Heart left ventricle (tissue), 13 donors: ENCODE results near the gene APOA5.
"Not testable (repeated sequence)": the region's sequence is repeated elsewhere in the genome, so short reads cannot be mapped to it uniquely, and the experiment has no call there.

Experiments used
- CTCF ChIP-seq, 12 donors: fragments of 200-600 bp; sonication (generic) in 4 of 12; IDR thresholded peaks; one replicate each; pipeline versions ENCODE4 v1.5.0 to v1.8.0; 2018 to 2022; ENCODE audit warnings: antibody characterized with exemption in 12 of 12, mild to moderate bottlenecking in 5 of 12
- POLR2A ChIP-seq, 2 donors: fragments of 450-650 bp; IDR thresholded peaks; one replicate each; pipeline ENCODE4 v1.6.1; 2017; ENCODE audit warnings: antibody characterized with exemption in 2 of 2, mild to moderate bottlenecking in 2 of 2, moderate library complexity in 2 of 2
- donor health status: ischemic (EF 13 %, LVEDD 7.1; RV severe dilation, severe dysfunction).
- donor health status: DM: no; HTN: yes; CAD: no.
- donor health status: DM: no; HTN: no; CAD: no.
- donor health status: ischemic (EF 25% LVEDD 6.9; RV normal size, moderate dysfunction).
- donor health status: ischemic (EF 25% LVEDD 5.7; RV mildly dilated, moderate dysfunction).
- donor health status: ischemic (EF 35%, LVEDD 5.7; RV mildly dilated, moderate dysfunction).
- donor health status: nonischemic (EF 11% LVEDD 7.7; RV severe dilation, severe dysfunction).
- donor health status: DM: yes; HTN: yes; CAD: no.
- donor health status: PGD.
- donor health status: ischemic (EF 29% LVEDD 5.4; RV normal size, mild dysfunction).
- donor health status: nonischemic (EF 23%, LVEDD 6.1; RV moderate dilation, normal function).

- not testable (repeated sequence) for TF ChIP-seq CTCF, POLR2A (IDR thresholded peaks at IDR 0.05)
These were observed 10.0 kb upstream of the APOA5 start for GRCh38 chr11:116801662-116802061.
